Upper lobe of left lung (tissue), 6 donors: ENCODE data around the gene ABCC2. TPM values are rescaled to one million over a fixed set of nuclear protein-coding genes. Genes with fewer than 3 reads are reported as not detected.
"Not testable (repeated sequence)": the region's sequence is repeated elsewhere in the genome, so short reads cannot be mapped to it uniquely, and the experiment has no call there.

Source experiments
- ATAC-seq, 2 donors: fragments of 200-7000 bp; cut with Tn5 transposase; one replicate each; pipeline ENCODE4 v1.9.1; 2022; ENCODE audit warnings: mild to moderate bottlenecking in 2 of 2, moderate library complexity in 2 of 2; ENCODE audit not compliant: low FRiP score in 2 of 2
- DNase-seq, 2 donors: peaks; one replicate each; pipeline ENCODE4 v3.0.0-alpha.2; 2019 to 2020
- H3K27ac ChIP-seq, 4 donors: fragments of 200-600 bp; sonication (generic); one replicate each; pipeline ENCODE4 v1.5.1; 2016 to 2019
- H3K27me3 ChIP-seq, 4 donors: fragments of 200-600 bp; sonication (generic); one replicate each; pipeline ENCODE4 v1.5.1; 2017 to 2019
- H3K36me3 ChIP-seq, 4 donors: fragments of 200-600 bp; sonication (generic); one replicate each; pipeline ENCODE4 v1.5.1; 2016 to 2019
- H3K4me1 ChIP-seq, 4 donors: fragments of 200-600 bp; sonication (generic); one replicate each; pipeline ENCODE4 v1.5.1; 2018 to 2019
- H3K4me3 ChIP-seq, 4 donors: fragments of 200-600 bp; sonication (generic); one replicate each; pipeline ENCODE4 v1.5.1; 2017 to 2019; ENCODE audit warnings: mild to moderate bottlenecking in 2 of 4, moderate library complexity in 1 of 4
- H3K9me3 ChIP-seq, 4 donors: fragments of 200-600 bp; sonication (generic); one replicate each; pipeline ENCODE4 v1.5.1; 2018 to 2019
- EP300 ChIP-seq, 4 donors: sonication (generic); formaldehyde crosslinking; IDR thresholded peaks; one replicate each; pipeline ENCODE4 v1.5.1; 2017; ENCODE audit warnings: antibody characterized with exemption in 4 of 4, control low read depth in 2 of 4
- POLR2A ChIP-seq, 4 donors: fragments of 450-650 bp; IDR thresholded peaks; one replicate each; pipeline ENCODE4 v1.5.1; 2016 to 2017; ENCODE audit warnings: antibody characterized with exemption in 4 of 4, mild to moderate bottlenecking in 2 of 4
- POLR2AphosphoS5 ChIP-seq, 2 donors: sonication (generic); formaldehyde crosslinking; IDR thresholded peaks; one replicate each; pipeline ENCODE4 v1.5.1; 2017; ENCODE audit warnings: antibody characterized with exemption in 2 of 2
- WGBS, 2 donors: methylation state at CpG; one replicate each; pipeline ENCODE4 v1.1.5; 2017 to 2018; 5-methylcytosine and 5-hydroxymethylcytosine counted together
- total RNA-seq, 6 donors: library from RNA; depleted of rRNA in 4 of 6; stranded (reverse); fragments of >200 nt in 4 of 6; gene quantifications; one replicate each; pipeline versions ENCODE4 v1.1.0 to v1.2.1, GENCODE V29; 2016 to 2021
- TF ChIP-seq, protein P1 (sequence below), 6 experiments: fragments of 450-650 bp in 4 of 6; fragments of 200-600 bp in 2 of 6; sonication (generic) in 2 of 6; IDR thresholded peaks; one replicate each; pipeline ENCODE4 v1.5.1; 2016 to 2019; ENCODE audit warnings: antibody characterized with exemption in 6 of 6
- donor health status: DM: no; HTN: no; CAD: no; lungs with moderate emphysema.
- donor health status: DM: no; HTN: yes; CAD: no; lungs with severe emphysema.

ABCC2 gene
- total RNA-seq, 6 donors from 2014 or later = 0.46 to 5.2 (median 1.7) TPM

DNA sequence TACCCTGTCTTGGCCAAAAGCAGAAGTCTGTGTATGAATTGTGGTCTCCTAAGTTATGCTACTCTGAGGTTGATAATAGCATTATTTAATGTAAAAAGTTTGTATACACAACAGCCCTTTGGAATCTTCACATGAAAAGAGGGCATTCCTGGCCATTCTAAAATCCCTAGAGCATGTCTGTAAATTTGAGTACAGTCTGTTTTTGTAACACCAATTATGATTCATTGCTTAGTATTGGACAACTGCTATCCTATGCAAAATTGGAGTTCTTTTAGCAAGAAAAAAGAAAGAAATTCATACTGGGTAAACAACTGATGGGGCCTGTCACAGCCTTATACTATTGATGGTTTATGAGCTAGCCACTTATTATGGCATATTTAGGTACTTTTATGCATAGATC lies 40.2 kb upstream of the ABCC2 start:
- Histone ChIP-seq H3K4me1 (no peaks in the 10 kb centered on the region), H3K9me3 (peaks cover 3 to 15% (median 7%) of the 10 kb centered on the region in 4 donors), H3K27ac (no peak overlapping the region), H3K4me3 (no peak overlapping the region), H3K27me3 (no peaks in the 10 kb centered on the region), H3K36me3 (peaks cover 35 to 100% (median 53%) of the 10 kb centered on the region in 4 donors)
- TF ChIP-seq POLR2AphosphoS5 (IDR thresholded peaks at IDR 0.05) = no peak
- no peak for TF ChIP-seq POLR2A (IDR thresholded peaks at IDR 0.05)
- no peak for TF ChIP-seq EP300 (IDR thresholded peaks at IDR 0.05)
- TF ChIP-seq, protein P1, sequence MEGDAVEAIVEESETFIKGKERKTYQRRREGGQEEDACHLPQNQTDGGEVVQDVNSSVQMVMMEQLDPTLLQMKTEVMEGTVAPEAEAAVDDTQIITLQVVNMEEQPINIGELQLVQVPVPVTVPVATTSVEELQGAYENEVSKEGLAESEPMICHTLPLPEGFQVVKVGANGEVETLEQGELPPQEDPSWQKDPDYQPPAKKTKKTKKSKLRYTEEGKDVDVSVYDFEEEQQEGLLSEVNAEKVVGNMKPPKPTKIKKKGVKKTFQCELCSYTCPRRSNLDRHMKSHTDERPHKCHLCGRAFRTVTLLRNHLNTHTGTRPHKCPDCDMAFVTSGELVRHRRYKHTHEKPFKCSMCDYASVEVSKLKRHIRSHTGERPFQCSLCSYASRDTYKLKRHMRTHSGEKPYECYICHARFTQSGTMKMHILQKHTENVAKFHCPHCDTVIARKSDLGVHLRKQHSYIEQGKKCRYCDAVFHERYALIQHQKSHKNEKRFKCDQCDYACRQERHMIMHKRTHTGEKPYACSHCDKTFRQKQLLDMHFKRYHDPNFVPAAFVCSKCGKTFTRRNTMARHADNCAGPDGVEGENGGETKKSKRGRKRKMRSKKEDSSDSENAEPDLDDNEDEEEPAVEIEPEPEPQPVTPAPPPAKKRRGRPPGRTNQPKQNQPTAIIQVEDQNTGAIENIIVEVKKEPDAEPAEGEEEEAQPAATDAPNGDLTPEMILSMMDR (IDR thresholded peaks at IDR 0.05) = no peak
- ATAC-seq (no peak), DNase-seq (no peak)

DNA sequence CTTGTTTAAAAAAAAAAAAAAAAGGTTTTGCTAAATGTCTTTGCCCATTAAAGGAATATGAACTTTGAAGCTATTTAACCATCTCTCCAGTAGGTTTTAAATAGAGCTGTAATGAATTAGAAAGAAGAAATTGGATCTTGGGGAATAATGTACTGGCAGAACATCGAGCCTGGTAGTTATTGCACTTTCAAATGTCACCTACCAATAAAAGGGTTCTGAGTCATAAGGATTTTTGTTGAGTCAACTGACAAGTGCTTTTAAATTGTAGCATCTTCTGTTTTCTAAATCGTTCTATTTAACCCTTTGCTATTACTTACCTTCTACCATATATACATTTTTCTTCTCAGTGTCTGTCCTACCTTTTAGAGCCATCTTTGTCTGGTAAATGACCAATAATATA lies 39.7 kb upstream of the ABCC2 start:
- Histone ChIP-seq H3K36me3 (peaks cover 39 to 100% (median 53%) of the 10 kb centered on the region in 4 donors), H3K27ac (no peak overlapping the region), H3K4me1 (no peaks in the 10 kb centered on the region), H3K9me3 (peaks cover 3 to 15% (median 7%) of the 10 kb centered on the region in 4 donors), H3K4me3 (no peak overlapping the region), H3K27me3 (no peaks in the 10 kb centered on the region)
- 84 to 87% methylated on average over 2 of the region's 2 CpGs for WGBS, 2 donors
- no peak for ATAC-seq
- DNase-seq = no peak
- TF ChIP-seq EP300 (IDR thresholded peaks at IDR 0.05) (no peak), POLR2A (IDR thresholded peaks at IDR 0.05) (no peak), POLR2AphosphoS5 (IDR thresholded peaks at IDR 0.05) (no peak)
- TF ChIP-seq, protein P1 (IDR thresholded peaks at IDR 0.05) = no peak

DNA sequence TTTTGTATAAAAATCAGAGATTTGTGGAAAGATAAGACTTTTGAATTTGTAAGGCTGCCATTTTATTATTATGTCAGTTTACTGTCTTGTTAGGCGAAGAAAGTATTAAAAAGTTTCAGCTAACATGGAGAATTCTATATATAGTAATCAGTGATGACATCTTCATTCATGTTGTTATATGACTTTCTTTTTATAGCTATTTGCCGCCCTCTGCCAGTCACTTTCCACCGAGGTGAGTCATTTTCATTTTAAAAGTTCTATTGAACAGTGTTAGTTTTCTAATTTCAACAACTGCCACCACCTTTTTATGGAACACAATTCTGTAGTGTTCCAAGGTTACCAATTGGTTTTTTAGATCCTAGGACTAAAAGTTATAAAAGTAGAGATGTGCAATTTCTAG lies 38.6 kb upstream of the ABCC2 start:
- no peak overlapping the region for H3K27ac ChIP-seq

DNA sequence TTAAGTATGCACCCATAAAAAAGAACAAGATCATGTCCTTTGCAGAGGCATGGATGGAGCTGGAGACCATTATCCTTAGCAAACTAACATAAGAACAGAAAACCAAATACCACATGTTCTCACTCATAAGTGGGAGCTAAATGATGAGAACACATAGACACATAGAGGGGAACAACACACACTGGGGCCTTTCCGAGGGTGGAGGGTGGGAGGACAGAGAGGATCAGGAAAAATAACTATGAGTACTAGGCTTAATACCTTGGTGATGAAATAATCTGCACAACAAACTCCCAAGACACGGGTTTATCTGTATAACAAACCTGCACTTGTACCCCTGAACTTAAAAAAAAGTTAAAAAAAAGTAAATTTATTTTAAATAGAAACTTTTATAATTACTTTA lies 36.3 kb upstream of the ABCC2 start:
- H3K4me3 ChIP-seq = not testable (repeated sequence)
- 93 to 96% methylated on average over 2 of the region's 2 CpGs for WGBS, 2 donors
- peaks cover 33 to 100% (median 53%) of the 10 kb centered on the region in 4 donors for H3K36me3 ChIP-seq

More for the DNA sequence above, 38.6 kb upstream of the ABCC2 start:
- ATAC-seq = no peak
- Histone ChIP-seq H3K27me3 (no peaks in the 10 kb centered on the region), H3K9me3 (peaks cover 3 to 15% (median 7%) of the 10 kb centered on the region in 4 donors), H3K36me3 (peaks cover 38 to 100% (median 57%) of the 10 kb centered on the region in 4 donors), H3K4me1 (no peaks in the 10 kb centered on the region), H3K4me3 (no peak overlapping the region)
- DNase-seq = no peak
- TF ChIP-seq POLR2A (IDR thresholded peaks at IDR 0.05) (no peak), POLR2AphosphoS5 (IDR thresholded peaks at IDR 0.05) (no peak)
- TF ChIP-seq, protein P1 (IDR thresholded peaks at IDR 0.05) = no peak
- WGBS, 2 donors = 91 to 92% methylated on average over 3 of the region's 3 CpGs

DNA sequence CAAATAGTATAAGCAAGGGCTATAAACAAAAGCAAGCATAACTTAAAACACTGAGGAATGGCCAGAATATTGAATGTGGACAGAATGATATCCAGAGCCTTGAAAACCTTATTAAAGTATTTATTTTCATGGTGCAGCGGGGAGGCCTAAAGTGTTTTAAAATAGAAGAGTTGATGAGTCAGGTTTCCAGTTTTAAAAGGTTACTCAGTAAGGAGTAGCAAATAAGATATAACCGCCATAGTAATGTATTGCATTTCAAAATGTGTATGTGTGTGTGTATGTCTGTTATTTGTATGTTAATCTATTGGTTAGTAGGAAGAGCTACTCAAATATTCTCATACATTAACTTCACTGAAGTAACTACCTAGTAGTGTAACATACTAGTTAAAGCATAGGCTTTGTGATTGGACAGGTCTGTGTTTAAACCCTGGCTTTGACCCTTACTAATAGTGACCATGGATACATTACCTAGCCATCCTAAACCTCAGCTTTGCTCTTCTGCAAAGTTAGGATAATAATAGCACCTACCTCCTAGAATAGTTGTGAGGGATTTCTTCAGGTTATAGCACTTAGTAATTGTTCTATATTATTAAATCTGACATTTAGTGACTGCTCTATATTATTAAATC lies 33.5 kb upstream of the ABCC2 start:
- 98% methylated on average over 2 of the region's 2 CpGs for WGBS, 2 donors
- no peak for TF ChIP-seq EP300 (IDR thresholded peaks at IDR 0.05)
- no peak for TF ChIP-seq POLR2AphosphoS5 (IDR thresholded peaks at IDR 0.05)
- TF ChIP-seq POLR2A (IDR thresholded peaks at IDR 0.05) = no peak
- TF ChIP-seq, protein P1 (IDR thresholded peaks at IDR 0.05) = no peak
- ATAC-seq = no peak

More for the DNA sequence above, 36.3 kb upstream of the ABCC2 start:
- ATAC-seq, H3K4me1 ChIP-seq, DNase-seq, H3K9me3 ChIP-seq, H3K27me3 ChIP-seq, H3K27ac ChIP-seq: not testable (repeated sequence)

More for the DNA sequence above, 33.5 kb upstream of the ABCC2 start:
- Histone ChIP-seq H3K4me1 (no peaks in the 10 kb centered on the region), H3K4me3 (no peak overlapping the region), H3K36me3 (peaks cover 20 to 99% (median 43%) of the 10 kb centered on the region in 4 donors), H3K27me3 (no peaks in the 10 kb centered on the region), H3K9me3 (no peaks in the 10 kb centered on the region), H3K27ac (no peak overlapping the region)
- DNase-seq = no peak
